K562 (cell line): ENCODE results near the gene SLC19A1. TPM values are rescaled to one million over a fixed set of nuclear protein-coding genes. Genes with fewer than 3 reads are reported as not detected.

Source experiments
- ATAC-seq: fragments of 200-7000 bp; cut with Tn5 transposase; 3 replicates; pipeline ENCODE4 v1.9.1; 2020; ENCODE audit warnings: moderate library complexity
- BruUV-seq: library from RNA; stranded (reverse); fragments of 400-500 nt; replicated peaks from 2 replicates; lab custom pipeline; 2021; lab: Mats Ljungman, UMichigan
- CTCF ChIA-PET: fragments of 300-600 bp; formaldehyde crosslinking; extraction: SDS; loops from one replicate; lab custom pipeline; 2021; ENCODE audit warnings: low intra/inter-chr PET ratio; lab: Yijun Ruan, JAX
- POLR2A ChIA-PET: fragments of 300-600, 350-650 bp; sonication (Branson Sonifier 250); formaldehyde crosslinking; extraction: SDS; loops from one replicate; lab custom pipeline; 2021; ENCODE audit warnings: antibody characterized with exemption, inconsistent platforms; lab: Yijun Ruan, JAX
- DNase-seq, 4 experiments: peaks; one replicate each; pipeline versions ENCODE4 v3.0.0 to v3.0.0-alpha.2; 2011 to 2018; ENCODE audit warnings: low spot score in 3 of 4, mixed read lengths in 3 of 4; ENCODE audit errors: extremely low read depth in 1 of 4
- FAIRE-seq: peaks from 2 replicates; lab custom pipeline; 2011; peaks lifted over from hg19 to GRCh38; lab: Jason Lieb, UNC
- H2AFZ ChIP-seq: 2 replicates; pipeline ENCODE4 v1.6.0; 2011; ENCODE audit warnings: low read depth, low read length, control low read depth, inconsistent platforms
- H3K27ac ChIP-seq: fragments of 200-600 bp; 3 replicates; pipeline ENCODE4 v1.8.0; 2011; ENCODE audit warnings: low read depth, mild to moderate bottlenecking, control low read depth, inconsistent platforms, low read length, moderate library complexity, mixed read lengths; ENCODE audit errors: extremely low read depth
- H3K27me3 ChIP-seq, 2 experiments: fragments of 300-600 bp in 1 of 2; 2 replicates in 1 of 2; 3 replicates in 1 of 2; pipeline versions ENCODE4 v1.6.0 to v1.8.0; 2011; ENCODE audit warnings: inconsistent platforms in 2 of 2, low read length in 2 of 2, mild to moderate bottlenecking in 1 of 2, mixed read lengths in 1 of 2, moderate library complexity in 1 of 2; ENCODE audit not compliant: control insufficient read depth in 2 of 2, insufficient read depth in 2 of 2
- H3K36me3 ChIP-seq: fragments of 300-600 bp; 3 replicates; pipeline ENCODE4 v1.8.0; 2011; ENCODE audit warnings: mild to moderate bottlenecking, low read length, inconsistent platforms; ENCODE audit not compliant: control insufficient read depth, insufficient read depth
- H3K4me1 ChIP-seq, 2 experiments: fragments of 200-600 bp in 1 of 2; replicated peaks in 1 of 2; 2 replicates in 1 of 2; 3 replicates in 1 of 2; pipeline versions ENCODE4 v1.5.1 to v1.8.0; 2011; ENCODE audit warnings: inconsistent platforms in 2 of 2, low read length in 2 of 2, mild to moderate bottlenecking in 1 of 2, mixed read lengths in 1 of 2, moderate library complexity in 1 of 2; ENCODE audit not compliant: control insufficient read depth in 2 of 2, insufficient read depth in 2 of 2
- H3K4me2 ChIP-seq: 2 replicates; pipeline ENCODE4 v1.6.1; 2011; ENCODE audit warnings: low read length, control low read depth, inconsistent platforms, mixed read lengths; ENCODE audit not compliant: insufficient read depth
- H3K4me3 ChIP-seq: fragments of 200-600 bp; sonication (generic), shearing (Covaris generic); 2 replicates; pipeline ENCODE4 v1.5.1; 2016; ENCODE audit warnings: control low read depth, inconsistent platforms
- H3K79me2 ChIP-seq: fragments of 200-600 bp; 3 replicates; pipeline ENCODE4 v1.8.0; 2011; ENCODE audit warnings: low read length, inconsistent platforms; ENCODE audit not compliant: control insufficient read depth, insufficient read depth
- H3K9ac ChIP-seq, 2 experiments: 2 replicates each; pipeline versions ENCODE4 v1.6.0 to v1.6.1; 2011; ENCODE audit warnings: low read depth in 2 of 2, low read length in 2 of 2, control low read depth in 1 of 2, inconsistent platforms in 1 of 2, mild to moderate bottlenecking in 1 of 2, mixed read lengths in 1 of 2; ENCODE audit not compliant: insufficient read depth in 1 of 2
- H3K9me1 ChIP-seq: one replicate; pipeline ENCODE4 v1.6.0; 2011; ENCODE audit warnings: inconsistent platforms, mild to moderate bottlenecking, low read length, moderate library complexity; ENCODE audit not compliant: control insufficient read depth, insufficient read depth
- H3K9me3 ChIP-seq: replicated peaks from 2 replicates; pipeline ENCODE4 v1.5.1; 2011; ENCODE audit warnings: low read depth, low read length, inconsistent platforms; ENCODE audit not compliant: control insufficient read depth, insufficient read depth
- H4K20me1 ChIP-seq: replicated peaks from 2 replicates; pipeline ENCODE4 v1.6.1; 2011; ENCODE audit warnings: low read length, inconsistent platforms, mixed read lengths; ENCODE audit not compliant: control insufficient read depth, insufficient read depth
- GTF2F1 ChIP-seq: IDR thresholded peaks from 2 replicates; pipeline ENCODE4 v1.6.1; 2011; ENCODE audit warnings: low read depth, low read length, improper control_type of control experiment
- MIER1 ChIP-seq: fragments of 450-650 bp; IDR thresholded peaks from 2 replicates; pipeline ENCODE4 v1.6.1; 2016; ENCODE audit warnings: antibody characterized with exemption, mild to moderate bottlenecking, low read depth
- MTF1 ChIP-seq: fragments of 250-450 bp; sonication (Bioruptor Pico); IDR thresholded peaks from 2 replicates; pipeline ENCODE4 v1.9.0; 2021; ENCODE audit warnings: moderate library complexity, mild to moderate bottlenecking, inconsistent platforms, borderline replicate concordance
- SP1 ChIP-seq: sonication (generic); formaldehyde crosslinking; IDR thresholded peaks from 2 replicates; pipeline ENCODE4 v1.8.1; 2022; ENCODE audit warnings: mild to moderate bottlenecking, missing genetic modification reagents
- SRF ChIP-seq, 2 experiments: fragments of 250-450, 450-650 bp in 1 of 2; sonication (Bioruptor Pico) in 1 of 2; sonication (generic) in 1 of 2; formaldehyde crosslinking; IDR thresholded peaks; 2 replicates each; pipeline versions ENCODE4 v1.5.0 to v1.5.1; 2020 to 2022; ENCODE audit warnings: mild to moderate bottlenecking in 1 of 2, missing genetic modification reagents in 1 of 2
- ZFP1 ChIP-seq: fragments of 450-650 bp; formaldehyde crosslinking; IDR thresholded peaks from 2 replicates; pipeline ENCODE4 v1.4.0; 2020; ENCODE audit warnings: mild to moderate bottlenecking, mixed read lengths
- ZNF75A ChIP-seq: fragments of 450-650 bp; formaldehyde crosslinking; IDR thresholded peaks from 2 replicates; pipeline ENCODE4 v1.4.0; 2020; ENCODE audit warnings: mild to moderate bottlenecking
- WGBS: fragments of 100-300 bp; shearing (Covaris generic); methylation state at CpG from one replicate; pipeline ENCODE4 v1.1.6; 2016; ENCODE audit warnings: low coverage, mixed read lengths; ENCODE audit not compliant: insufficient coverage; ENCODE audit errors: missing lambda C conversion rate; 5-methylcytosine and 5-hydroxymethylcytosine counted together
- in situ Hi-C: fragments of 300-500 bp; cut with MboI; formaldehyde crosslinking; loops from 4 replicates; pipeline ENCODE4 v1.15.0; 2018; ENCODE audit warnings: inconsistent platforms, mixed read lengths
- intact Hi-C: fragments of 100-400 bp; cut with micrococcal nuclease; formaldehyde crosslinking; loops from 2 replicates; pipeline ENCODE4 v1.14.2; 2022
- polyA plus RNA-seq, 8 experiments: library from polyadenylated mRNA; depleted of rRNA in 4 of 8; stranded (reverse) in 5 of 8; unstranded in 3 of 8; fragments of >200 nt; fragmentation: Nextera tagmentation in 2 of 8; fragmentation: Illumina TruSeq in 1 of 8; extraction: Ambion mirVana in 2 of 8; extraction: Trizol in 1 of 8; gene quantifications; 2 replicates each; pipeline versions ENCODE4 v1.2.1 to v1.2.3, GENCODE V29; 2011 to 2014; ENCODE audit warnings: inconsistent platforms in 1 of 8, missing spikeins in 1 of 8
- total RNA-seq, 7 experiments: library from RNA; depleted of rRNA in 6 of 7; stranded (reverse); fragments of >200 nt in 6 of 7; fragmentation: Illumina TruSeq in 2 of 7; extraction: Trizol in 2 of 7; gene quantifications; 2 replicates each; pipeline versions ENCODE4 v1.2.1 to v1.2.3, GENCODE V29; 2011 to 2021; ENCODE audit warnings: low replicate concordance in 1 of 7
- TF ChIP-seq, protein P1 (sequence below): sonication (generic); formaldehyde crosslinking; IDR thresholded peaks from 2 replicates; pipeline ENCODE4 v1.8.0; 2022; ENCODE audit warnings: mild to moderate bottlenecking, missing genetic modification reagents
- TF ChIP-seq, protein P2 (sequence below): sonication (generic); formaldehyde crosslinking; IDR thresholded peaks from 2 replicates; pipeline ENCODE4 v1.9.0; 2022; ENCODE audit warnings: mild to moderate bottlenecking, missing genetic modification reagents
- TF ChIP-seq, protein P3 (sequence below): sonication (generic); formaldehyde crosslinking; IDR thresholded peaks from 2 replicates; pipeline ENCODE4 v1.8.0; 2023; ENCODE audit warnings: missing genetic modification reagents, mild to moderate bottlenecking, borderline replicate concordance

Gene SLC19A1
- total and polyA plus RNA-seq, 9 of the 15 experiments (the other 6 are each of a cell fraction or from before 2014, with no cell fraction given), result 0.65 to 88.7 (median 12.0) TPM

DNA sequence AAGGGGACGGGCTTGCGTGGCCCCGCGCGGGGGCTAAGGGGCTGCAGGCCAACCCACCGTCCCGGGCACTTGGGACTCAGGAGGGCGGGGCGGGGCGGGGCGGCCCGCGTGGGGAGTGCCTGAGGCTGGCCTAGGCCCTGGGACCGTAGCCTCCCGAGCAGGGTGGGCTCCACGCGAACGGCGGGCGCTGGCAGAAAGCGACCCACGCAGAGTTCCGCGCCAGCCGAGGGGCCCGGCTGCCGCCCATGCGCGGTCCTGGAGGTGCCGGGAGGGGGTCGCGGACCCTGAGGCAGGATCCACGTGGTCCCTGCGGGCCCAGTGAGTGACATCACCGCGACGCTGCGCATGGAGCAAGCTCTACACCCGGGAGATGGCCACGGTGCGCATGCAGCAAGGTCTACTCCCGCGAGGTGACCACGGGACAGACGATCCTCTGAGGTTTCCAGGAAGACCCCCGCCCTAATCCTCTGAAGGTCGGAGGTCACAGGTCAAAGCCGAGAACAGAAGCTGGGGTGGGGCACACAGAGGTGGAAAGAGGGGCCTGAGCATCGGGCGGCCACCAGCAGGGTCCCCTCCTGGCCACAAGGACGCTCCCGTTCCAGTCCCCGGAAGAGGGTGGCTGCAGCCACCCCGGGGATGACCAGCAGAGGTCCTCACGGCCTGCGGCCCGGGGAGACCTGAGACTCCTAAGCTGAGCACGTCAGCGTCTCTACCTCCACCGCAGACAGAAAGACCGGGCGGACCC is 13.5 kb upstream of the SLC19A1 start:
- H3K9me1 ChIP-seq, result no peaks in the 10 kb centered on the region
- DNase-seq, result peak; percentile 89 to 93 (median 91)
- in situ Hi-C loops (loop anchor here (5.0 kb wide), 2 partner anchors 42 to 262 kb away; no protein-coding TSS in a partner anchor), intact Hi-C loops (loop anchor here (1.0 kb wide), 2 partner anchors 41 to 265 kb away; no protein-coding TSS in a partner anchor)
- H3K36me3 ChIP-seq, result no peaks in the 10 kb centered on the region
- H3K4me1 ChIP-seq, result peaks cover 11 to 58% of the 10 kb centered on the region in 2 experiments; a peak in 3 of 5 replicates
- H3K9me3 ChIP-seq, result no peaks in the 10 kb centered on the region
- peak overlapping the region; percentile 40 for H3K4me3 ChIP-seq
- ChIA-PET CTCF (interaction anchor here (1.1 to 3.1 kb wide), 4 partner anchors 38 to 265 kb away, joined by 3 to 33 read pairs (median 18); no protein-coding TSS in a partner anchor), POLR2A (interaction anchor here (0.6 to 2.6 kb wide), 9 partner anchors 9 to 94 kb away, joined by 3 to 12 read pairs (median 3); no protein-coding TSS in a partner anchor)
- ATAC-seq, result peak; percentile 95
- FAIRE-seq, result peak; percentile 82
- H3K4me2 ChIP-seq, result peak overlapping the region; percentile 74
- no peaks in the 10 kb centered on the region for H4K20me1 ChIP-seq
- WGBS, result 5% methylated on average over 48 of the region's 62 CpGs
- H3K9ac ChIP-seq, result peak overlapping the region; percentile 55 to 89; a peak in 3 of 4 replicates
- peaks cover 30 to 47% of the 10 kb centered on the region in 2 experiments for H3K27me3 ChIP-seq
- H3K27ac ChIP-seq, result peak overlapping the region; percentile 57; the same call in 2 of the 3 replicates
- BruUV-seq, result no TSS peak
- H2AFZ ChIP-seq, result peak overlapping the region; percentile 90
- no peaks in the 10 kb centered on the region for H3K79me2 ChIP-seq
- TF ChIP-seq GTF2F1 (no peak), MIER1 (no peak), ZNF75A (no peak), MTF1 (CRISPR knock-in tag) (no peak), SRF (CRISPR knock-in tag; IDR thresholded peaks at IDR 0.05) (no peak), ZFP1 (CRISPR knock-in tag) (no peak), SP1 (peak; percentile 59)
- TF ChIP-seq, protein P1, sequence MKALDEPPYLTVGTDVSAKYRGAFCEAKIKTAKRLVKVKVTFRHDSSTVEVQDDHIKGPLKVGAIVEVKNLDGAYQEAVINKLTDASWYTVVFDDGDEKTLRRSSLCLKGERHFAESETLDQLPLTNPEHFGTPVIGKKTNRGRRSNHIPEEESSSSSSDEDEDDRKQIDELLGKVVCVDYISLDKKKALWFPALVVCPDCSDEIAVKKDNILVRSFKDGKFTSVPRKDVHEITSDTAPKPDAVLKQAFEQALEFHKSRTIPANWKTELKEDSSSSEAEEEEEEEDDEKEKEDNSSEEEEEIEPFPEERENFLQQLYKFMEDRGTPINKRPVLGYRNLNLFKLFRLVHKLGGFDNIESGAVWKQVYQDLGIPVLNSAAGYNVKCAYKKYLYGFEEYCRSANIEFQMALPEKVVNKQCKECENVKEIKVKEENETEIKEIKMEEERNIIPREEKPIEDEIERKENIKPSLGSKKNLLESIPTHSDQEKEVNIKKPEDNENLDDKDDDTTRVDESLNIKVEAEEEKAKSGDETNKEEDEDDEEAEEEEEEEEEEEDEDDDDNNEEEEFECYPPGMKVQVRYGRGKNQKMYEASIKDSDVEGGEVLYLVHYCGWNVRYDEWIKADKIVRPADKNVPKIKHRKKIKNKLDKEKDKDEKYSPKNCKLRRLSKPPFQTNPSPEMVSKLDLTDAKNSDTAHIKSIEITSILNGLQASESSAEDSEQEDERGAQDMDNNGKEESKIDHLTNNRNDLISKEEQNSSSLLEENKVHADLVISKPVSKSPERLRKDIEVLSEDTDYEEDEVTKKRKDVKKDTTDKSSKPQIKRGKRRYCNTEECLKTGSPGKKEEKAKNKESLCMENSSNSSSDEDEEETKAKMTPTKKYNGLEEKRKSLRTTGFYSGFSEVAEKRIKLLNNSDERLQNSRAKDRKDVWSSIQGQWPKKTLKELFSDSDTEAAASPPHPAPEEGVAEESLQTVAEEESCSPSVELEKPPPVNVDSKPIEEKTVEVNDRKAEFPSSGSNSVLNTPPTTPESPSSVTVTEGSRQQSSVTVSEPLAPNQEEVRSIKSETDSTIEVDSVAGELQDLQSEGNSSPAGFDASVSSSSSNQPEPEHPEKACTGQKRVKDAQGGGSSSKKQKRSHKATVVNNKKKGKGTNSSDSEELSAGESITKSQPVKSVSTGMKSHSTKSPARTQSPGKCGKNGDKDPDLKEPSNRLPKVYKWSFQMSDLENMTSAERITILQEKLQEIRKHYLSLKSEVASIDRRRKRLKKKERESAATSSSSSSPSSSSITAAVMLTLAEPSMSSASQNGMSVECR (CRISPR knock-in tag), result peak; percentile 64; the same call in 1 of the 2 replicates
- TF ChIP-seq, protein P2, sequence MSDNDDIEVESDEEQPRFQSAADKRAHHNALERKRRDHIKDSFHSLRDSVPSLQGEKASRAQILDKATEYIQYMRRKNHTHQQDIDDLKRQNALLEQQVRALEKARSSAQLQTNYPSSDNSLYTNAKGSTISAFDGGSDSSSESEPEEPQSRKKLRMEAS (CRISPR knock-in tag), result peak; percentile 98
- TF ChIP-seq, protein P3, sequence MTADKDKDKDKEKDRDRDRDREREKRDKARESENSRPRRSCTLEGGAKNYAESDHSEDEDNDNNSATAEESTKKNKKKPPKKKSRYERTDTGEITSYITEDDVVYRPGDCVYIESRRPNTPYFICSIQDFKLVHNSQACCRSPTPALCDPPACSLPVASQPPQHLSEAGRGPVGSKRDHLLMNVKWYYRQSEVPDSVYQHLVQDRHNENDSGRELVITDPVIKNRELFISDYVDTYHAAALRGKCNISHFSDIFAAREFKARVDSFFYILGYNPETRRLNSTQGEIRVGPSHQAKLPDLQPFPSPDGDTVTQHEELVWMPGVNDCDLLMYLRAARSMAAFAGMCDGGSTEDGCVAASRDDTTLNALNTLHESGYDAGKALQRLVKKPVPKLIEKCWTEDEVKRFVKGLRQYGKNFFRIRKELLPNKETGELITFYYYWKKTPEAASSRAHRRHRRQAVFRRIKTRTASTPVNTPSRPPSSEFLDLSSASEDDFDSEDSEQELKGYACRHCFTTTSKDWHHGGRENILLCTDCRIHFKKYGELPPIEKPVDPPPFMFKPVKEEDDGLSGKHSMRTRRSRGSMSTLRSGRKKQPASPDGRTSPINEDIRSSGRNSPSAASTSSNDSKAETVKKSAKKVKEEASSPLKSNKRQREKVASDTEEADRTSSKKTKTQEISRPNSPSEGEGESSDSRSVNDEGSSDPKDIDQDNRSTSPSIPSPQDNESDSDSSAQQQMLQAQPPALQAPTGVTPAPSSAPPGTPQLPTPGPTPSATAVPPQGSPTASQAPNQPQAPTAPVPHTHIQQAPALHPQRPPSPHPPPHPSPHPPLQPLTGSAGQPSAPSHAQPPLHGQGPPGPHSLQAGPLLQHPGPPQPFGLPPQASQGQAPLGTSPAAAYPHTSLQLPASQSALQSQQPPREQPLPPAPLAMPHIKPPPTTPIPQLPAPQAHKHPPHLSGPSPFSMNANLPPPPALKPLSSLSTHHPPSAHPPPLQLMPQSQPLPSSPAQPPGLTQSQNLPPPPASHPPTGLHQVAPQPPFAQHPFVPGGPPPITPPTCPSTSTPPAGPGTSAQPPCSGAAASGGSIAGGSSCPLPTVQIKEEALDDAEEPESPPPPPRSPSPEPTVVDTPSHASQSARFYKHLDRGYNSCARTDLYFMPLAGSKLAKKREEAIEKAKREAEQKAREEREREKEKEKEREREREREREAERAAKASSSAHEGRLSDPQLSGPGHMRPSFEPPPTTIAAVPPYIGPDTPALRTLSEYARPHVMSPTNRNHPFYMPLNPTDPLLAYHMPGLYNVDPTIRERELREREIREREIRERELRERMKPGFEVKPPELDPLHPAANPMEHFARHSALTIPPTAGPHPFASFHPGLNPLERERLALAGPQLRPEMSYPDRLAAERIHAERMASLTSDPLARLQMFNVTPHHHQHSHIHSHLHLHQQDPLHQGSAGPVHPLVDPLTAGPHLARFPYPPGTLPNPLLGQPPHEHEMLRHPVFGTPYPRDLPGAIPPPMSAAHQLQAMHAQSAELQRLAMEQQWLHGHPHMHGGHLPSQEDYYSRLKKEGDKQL (CRISPR knock-in tag), result no peak
